Smooth muscle cell (in vitro differentiated cells): ENCODE results near the gene TSPO. TPM values are rescaled to one million over a fixed set of nuclear protein-coding genes. Genes with fewer than 3 reads are reported as not detected.

ENCODE experiments used
- DNase-seq: peaks from one replicate; lab custom pipeline; 2025; ENCODE audit not compliant: unreplicated experiment; lab: John Stamatoyannopoulos, UW
- H2AFZ ChIP-seq: fragments of 200-600 bp; sonication (generic); 2 replicates; pipeline ENCODE4 v1.6.0; 2016; ENCODE audit warnings: antibody characterized with exemption, low read depth, mild to moderate bottlenecking
- H3F3A ChIP-seq: fragments of 200-600 bp; sonication (generic); 2 replicates; pipeline ENCODE4 v1.6.0; 2017; ENCODE audit warnings: antibody characterized with exemption, low read depth
- H3K27ac ChIP-seq: fragments of 200-600 bp; sonication (generic); 2 replicates; pipeline ENCODE4 v1.5.1; 2016; ENCODE audit warnings: low read depth, mild to moderate bottlenecking
- H3K27me3 ChIP-seq: fragments of 200-600 bp; sonication (generic); 2 replicates; pipeline ENCODE4 v1.6.1; 2016; ENCODE audit warnings: low read depth, mild to moderate bottlenecking
- H3K36me3 ChIP-seq: fragments of 200-600 bp; sonication (generic); 2 replicates; pipeline ENCODE4 v1.5.1; 2016; ENCODE audit warnings: low read depth
- H3K4me1 ChIP-seq: fragments of 200-600 bp; sonication (generic); 2 replicates; pipeline ENCODE4 v1.5.1; 2016; ENCODE audit warnings: low read depth
- H3K4me2 ChIP-seq: fragments of 200-600 bp; sonication (generic); 2 replicates; pipeline ENCODE4 v1.6.0; 2016; ENCODE audit warnings: mild to moderate bottlenecking
- H3K4me3 ChIP-seq: fragments of 200-600 bp; sonication (generic); 2 replicates; pipeline ENCODE4 v1.5.1; 2016; ENCODE audit warnings: mild to moderate bottlenecking
- H3K79me2 ChIP-seq: fragments of 200-600 bp; sonication (generic); 2 replicates; pipeline ENCODE4 v1.6.0; 2016; ENCODE audit warnings: low read depth, mild to moderate bottlenecking
- H3K9ac ChIP-seq: fragments of 200-600 bp; sonication (generic); 2 replicates; pipeline ENCODE4 v1.6.0; 2016; ENCODE audit warnings: low read depth
- H3K9me3 ChIP-seq: fragments of 200-600 bp; sonication (generic); replicated peaks from 2 replicates; pipeline ENCODE4 v1.5.1; 2016; ENCODE audit warnings: low read depth
- H4K20me1 ChIP-seq: fragments of 200-600 bp; sonication (generic); 2 replicates; pipeline ENCODE4 v1.6.0; 2016; ENCODE audit warnings: low read depth
- CTCF ChIP-seq: fragments of 200-600 bp; sonication (generic); IDR thresholded peaks from 2 replicates; pipeline ENCODE4 v1.5.1; 2017; ENCODE audit warnings: borderline replicate concordance, mild to moderate bottlenecking, antibody characterized with exemption; ENCODE audit not compliant: insufficient read depth, poor library complexity, severe bottlenecking
- whole genome bisulfite sequencing: methylation state at CpG from one replicate; pipeline ENCODE4 v1.1.7; 2016; ENCODE audit warnings: low lambda C conversion rate; 5-methylcytosine and 5-hydroxymethylcytosine counted together
- polyA plus RNA-seq: library from polyadenylated mRNA; unstranded; fragments of >200 nt; fragmentation: Nextera tagmentation; extraction: Ambion mirVana; gene quantifications from 2 replicates; pipeline ENCODE4 v1.2.1, GENCODE V29; 2016
- total RNA-seq: library from RNA; depleted of rRNA; stranded (reverse); fragments of >200 nt; gene quantifications from 2 replicates; pipeline ENCODE4 v1.2.3, GENCODE V29; 2014

Gene TSPO
- total and polyA plus RNA-seq, 2 experiments from 2014 or later, result 170 to 251 TPM

GRCh38 chr22:43113526-43114251 is 37.7 kb upstream of the TSPO start:
- Histone ChIP-seq H3F3A (no peaks in the 10 kb centered on the region), H3K79me2 (no peaks in the 10 kb centered on the region), H2AFZ (no peak overlapping the region), H3K9ac (no peak overlapping the region), H3K9me3 (no peaks in the 10 kb centered on the region), H3K36me3 (no peaks in the 10 kb centered on the region), H3K27ac (no peak overlapping the region), H3K4me1 (peaks cover 14% of the 10 kb centered on the region), H3K4me2 (no peak overlapping the region), H4K20me1 (no peaks in the 10 kb centered on the region), H3K27me3 (peaks cover 49% of the 10 kb centered on the region), H3K4me3 (no peak overlapping the region)
- no peak for DNase-seq
- TF ChIP-seq CTCF, result no peak
- WGBS, result 61% methylated on average over 13 of the region's 13 CpGs

DNA sequence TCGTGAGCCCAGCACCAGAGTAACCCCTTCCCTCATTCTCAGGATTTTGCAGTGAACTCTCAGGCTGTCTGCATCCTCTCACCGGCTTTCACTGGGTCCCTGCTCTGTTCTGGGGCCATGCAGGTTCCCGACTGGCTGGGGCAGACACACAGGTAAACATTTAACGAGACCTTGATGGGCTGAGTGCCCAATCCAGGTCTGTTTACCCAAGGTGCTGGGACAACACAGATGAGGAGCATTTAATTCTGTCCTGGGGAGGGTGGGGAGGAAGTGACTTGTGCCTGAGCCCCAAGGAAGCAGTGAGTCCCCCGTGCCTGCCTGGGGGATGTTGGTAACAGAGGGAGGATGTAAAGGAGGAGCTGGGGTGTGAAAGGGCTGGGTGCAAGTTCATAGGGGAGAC is 36.4 kb upstream of the TSPO start:
- no peak overlapping the region for H3K27ac ChIP-seq
- H3K4me2 ChIP-seq, result no peak overlapping the region
- H3K4me3 ChIP-seq, result no peak overlapping the region
- H2AFZ ChIP-seq, result no peak overlapping the region
- 72% methylated on average over 5 of the region's 5 CpGs for WGBS
- H3K36me3 ChIP-seq, result no peaks in the 10 kb centered on the region
- no peaks in the 10 kb centered on the region for H3K9me3 ChIP-seq
- no peak for TF ChIP-seq CTCF
- H3F3A ChIP-seq, result no peaks in the 10 kb centered on the region
- H3K4me1 ChIP-seq, result peaks cover 13% of the 10 kb centered on the region
- no peaks in the 10 kb centered on the region for H4K20me1 ChIP-seq
- H3K27me3 ChIP-seq, result peaks cover 38% of the 10 kb centered on the region
- no peak for DNase-seq
- H3K79me2 ChIP-seq, result no peaks in the 10 kb centered on the region
- no peak overlapping the region for H3K9ac ChIP-seq

DNA sequence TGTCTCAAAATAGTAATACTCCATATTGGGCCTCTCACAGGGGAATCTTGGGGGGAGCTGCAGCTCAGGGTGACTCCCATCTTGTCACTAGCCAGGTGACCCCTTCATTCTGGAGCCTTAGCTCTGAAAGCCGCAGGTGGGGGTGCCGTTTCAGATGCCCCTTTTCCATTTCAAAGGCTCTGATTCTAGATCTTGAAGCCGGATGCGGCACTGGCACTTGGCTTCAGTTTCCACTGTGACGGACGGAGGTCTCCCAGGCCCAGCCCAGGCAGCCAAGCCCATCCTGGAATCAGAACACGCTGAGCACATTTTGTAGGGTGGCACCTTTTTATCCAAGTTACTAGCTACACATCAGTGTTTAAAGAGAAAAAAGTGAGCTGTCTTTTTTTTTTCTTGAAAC is 34.4 kb upstream of the TSPO start:
- peaks cover 18% of the 10 kb centered on the region for H3K27me3 ChIP-seq
- no peaks in the 10 kb centered on the region for H3K4me1 ChIP-seq
- H3K36me3 ChIP-seq, result no peaks in the 10 kb centered on the region
- H4K20me1 ChIP-seq, result no peaks in the 10 kb centered on the region
- no peak for TF ChIP-seq CTCF
- H3K27ac ChIP-seq, result no peak overlapping the region
- no peaks in the 10 kb centered on the region for H3F3A ChIP-seq
- H3K79me2 ChIP-seq, result no peaks in the 10 kb centered on the region
- H3K4me2 ChIP-seq, result no peak overlapping the region
- 95% methylated on average over 7 of the region's 7 CpGs for WGBS
- no peak overlapping the region for H3K9ac ChIP-seq
- H2AFZ ChIP-seq, result no peak overlapping the region
- no peaks in the 10 kb centered on the region for H3K9me3 ChIP-seq
- DNase-seq, result no peak
- no peak overlapping the region for H3K4me3 ChIP-seq
